GM12878 (cell line): Measurements from ENCODE around the gene THRB. TPM values are rescaled to one million over a fixed set of nuclear protein-coding genes. Genes with fewer than 3 reads are reported as not detected.

Source experiments
- ATAC-seq: fragments of 200-7000 bp; cut with Tn5 transposase; 3 replicates; pipeline ENCODE4 v1.9.1; 2020; ENCODE audit warnings: mild to moderate bottlenecking, moderate library complexity
- BruUV-seq: library from RNA; stranded (reverse); fragments of 400-500 nt; replicated peaks from 2 replicates; lab custom pipeline; 2021; lab: Mats Ljungman, UMichigan
- CTCF ChIA-PET: fragments of 300-600 bp; sonication (Branson Sonifier 250); formaldehyde crosslinking; extraction: SDS; loops from one replicate; lab custom pipeline; 2021; ENCODE audit warnings: inconsistent platforms; lab: Yijun Ruan, JAX
- POLR2A ChIA-PET: fragments of 350-600 bp; formaldehyde crosslinking; extraction: SDS; loops from one replicate; lab custom pipeline; 2021; ENCODE audit warnings: inconsistent platforms; lab: Charles Lee
- RAD21 ChIA-PET: fragments of 300-600 bp; sonication (Branson Sonifier 250); formaldehyde crosslinking; loops from one replicate; lab custom pipeline; 2023; ENCODE audit warnings: antibody characterized with exemption; ENCODE audit not compliant: unreplicated experiment; lab: Charles Lee
- SMC1A ChIA-PET: fragments of 300-600 bp; sonication (Branson Sonifier 250); formaldehyde crosslinking; loops from one replicate; lab custom pipeline; 2023; ENCODE audit not compliant: unreplicated experiment, uncharacterized antibody; lab: Charles Lee
- DNase-seq: peaks from one replicate; pipeline ENCODE4 v3.0.0-alpha.2; 2011; ENCODE audit warnings: low read depth, low spot score
- FAIRE-seq: peaks from 3 replicates; lab custom pipeline; 2011; peaks lifted over from hg19 to GRCh38; lab: Jason Lieb, UNC
- H2AFZ ChIP-seq: 2 replicates; pipeline ENCODE4 v1.6.0; 2011; ENCODE audit warnings: low read depth, low read length, control low read depth; ENCODE audit not compliant: control insufficient read depth
- H3K27ac ChIP-seq: 2 replicates; pipeline ENCODE4 v1.5.1; 2011; ENCODE audit warnings: control low read depth; ENCODE audit not compliant: control insufficient read depth, insufficient read depth
- H3K27me3 ChIP-seq, 2 experiments: replicated peaks in 1 of 2; 2 replicates each; pipeline versions ENCODE4 v1.6.0 to v1.6.1; 2011; ENCODE audit warnings: low read length in 1 of 2; ENCODE audit not compliant: control insufficient read depth in 2 of 2, insufficient read depth in 2 of 2
- H3K36me3 ChIP-seq, 2 experiments: 2 replicates each; pipeline ENCODE4 v1.5.1; 2011; ENCODE audit warnings: low read length in 1 of 2; ENCODE audit not compliant: control insufficient read depth in 2 of 2, insufficient read depth in 2 of 2
- H3K4me1 ChIP-seq: 2 replicates; pipeline ENCODE4 v1.6.1; 2011; ENCODE audit warnings: mild to moderate bottlenecking, low read length, moderate library complexity, mixed read lengths; ENCODE audit not compliant: control insufficient read depth, insufficient read depth
- H3K4me2 ChIP-seq: 2 replicates; pipeline ENCODE4 v1.6.0; 2011; ENCODE audit warnings: control low read depth; ENCODE audit not compliant: control insufficient read depth, insufficient read depth
- H3K4me3 ChIP-seq: fragments of 200-600 bp; sonication (generic); 2 replicates; pipeline ENCODE4 v1.5.1; 2016
- H3K79me2 ChIP-seq: 2 replicates; pipeline ENCODE4 v1.6.0; 2011; ENCODE audit warnings: low read length; ENCODE audit not compliant: control insufficient read depth, insufficient read depth
- H3K9ac ChIP-seq: 2 replicates; pipeline ENCODE4 v1.8.0; 2011; ENCODE audit warnings: low read length, control low read depth, mixed read lengths; ENCODE audit not compliant: control insufficient read depth, insufficient read depth
- H3K9me3 ChIP-seq: replicated peaks from 3 replicates; pipeline ENCODE4 v1.5.1; 2011; ENCODE audit warnings: mild to moderate bottlenecking, low read length; ENCODE audit not compliant: control insufficient read depth, insufficient read depth
- H4K20me1 ChIP-seq: 2 replicates; pipeline ENCODE4 v1.6.0; 2011; ENCODE audit not compliant: control insufficient read depth, insufficient read depth
- ATF7 ChIP-seq: fragments of 450-650 bp; IDR thresholded peaks from 2 replicates; pipeline ENCODE4 v1.6.1; 2016; ENCODE audit warnings: low read depth, mild to moderate bottlenecking
- BCL3 ChIP-seq: IDR thresholded peaks from 2 replicates; pipeline ENCODE4 v1.6.1; 2011; ENCODE audit warnings: borderline replicate concordance, low read depth, mild to moderate bottlenecking, moderate library complexity, low read length; ENCODE audit not compliant: insufficient read depth, poor library complexity, severe bottlenecking
- BCLAF1 ChIP-seq: fragments of 450-650 bp; IDR thresholded peaks from 2 replicates; pipeline ENCODE4 v1.6.1; 2017; ENCODE audit warnings: antibody characterized with exemption, mild to moderate bottlenecking, moderate library complexity
- BMI1 ChIP-seq: fragments of 450-650 bp; IDR thresholded peaks from 2 replicates; pipeline ENCODE4 v1.6.1; 2016; ENCODE audit warnings: mild to moderate bottlenecking, moderate library complexity, borderline replicate concordance
- BRCA1 ChIP-seq: IDR thresholded peaks from 2 replicates; pipeline ENCODE4 v1.6.1; 2011; ENCODE audit warnings: low read depth, low read length, improper control_type of control experiment
- CBFB ChIP-seq: IDR thresholded peaks from 2 replicates; pipeline ENCODE4 v1.6.1; 2016; ENCODE audit warnings: antibody characterized with exemption, low read depth
- CREB1 ChIP-seq: IDR thresholded peaks from 2 replicates; pipeline ENCODE4 v1.6.1; 2012; ENCODE audit warnings: low read depth, mild to moderate bottlenecking, inconsistent platforms
- EZH2 ChIP-seq: IDR thresholded peaks from 2 replicates; pipeline ENCODE4 v1.6.1; 2012; ENCODE audit warnings: low read depth, mild to moderate bottlenecking, control low read depth, inconsistent platforms, low read length, borderline replicate concordance; ENCODE audit not compliant: control insufficient read depth
- MXI1 ChIP-seq: fragments of 150-350 bp; IDR thresholded peaks from 2 replicates; pipeline ENCODE4 v1.6.1; 2011; ENCODE audit warnings: low read depth, mild to moderate bottlenecking, inconsistent platforms, low read length, improper control_type of control experiment
- RELA ChIP-seq: fragments of 450-650 bp; IDR thresholded peaks from 2 replicates; pipeline ENCODE4 v1.8.0; 2014; ENCODE audit warnings: borderline replicate concordance; ENCODE audit not compliant: partially characterized antibody
- RFX5 ChIP-seq: IDR thresholded peaks from 2 replicates; pipeline ENCODE4 v1.6.1; 2011; ENCODE audit warnings: low read depth, low read length, improper control_type of control experiment
- SREBF1 ChIP-seq: IDR thresholded peaks from 2 replicates; pipeline ENCODE4 v1.6.1; 2012; ENCODE audit warnings: mild to moderate bottlenecking, low read length
- STAT1 ChIP-seq: fragments of 450-650 bp; conservative IDR thresholded peaks from 2 replicates; pipeline ENCODE4 v1.6.1; 2014; ENCODE audit warnings: antibody characterized with exemption, mild to moderate bottlenecking
- SUPT20H ChIP-seq: IDR thresholded peaks from 2 replicates; pipeline ENCODE4 v1.6.1; 2011; ENCODE audit warnings: low read depth, mild to moderate bottlenecking, low read length, moderate library complexity, borderline replicate concordance; ENCODE audit not compliant: control insufficient read depth
- ZSCAN29 ChIP-seq: fragments of 450-650 bp; IDR thresholded peaks from 2 replicates; pipeline ENCODE4 v1.6.1; 2017; ENCODE audit warnings: mild to moderate bottlenecking, moderate library complexity
- WGBS: methylation state at CpG from one replicate; pipeline ENCODE4 v1.1.6; 2016; ENCODE audit warnings: low lambda C conversion rate; ENCODE audit not compliant: insufficient replicate concordance, insufficient coverage; ENCODE audit errors: missing lambda C conversion rate; 5-methylcytosine and 5-hydroxymethylcytosine counted together
- in situ Hi-C: fragments of 300-500 bp; cut with MboI; formaldehyde crosslinking; loops from 9 replicates; pipeline ENCODE4 v1.14.3; 2018; ENCODE audit warnings: mixed read lengths
- intact Hi-C: fragments of 100-400 bp; cut with micrococcal nuclease; formaldehyde crosslinking; loops from one replicate; pipeline ENCODE4 v1.14.2; 2022; ENCODE audit not compliant: unreplicated experiment
- polyA plus RNA-seq, 11 experiments: library from polyadenylated mRNA; depleted of rRNA in 4 of 11; unstranded in 6 of 11; stranded (reverse) in 5 of 11; fragments of >200 nt; fragmentation: Nextera tagmentation in 4 of 11; fragmentation: Illumina TruSeq in 1 of 11; extraction: Ambion mirVana in 4 of 11; extraction: Trizol in 1 of 11; gene quantifications; 1 replicate in 1 of 11; 2 replicates in 10 of 11; pipeline versions ENCODE4 v1.2.1 to v1.2.3, GENCODE V29; 2011 to 2016; ENCODE audit warnings: inconsistent platforms in 2 of 11, missing spikeins in 2 of 11, low read depth in 1 of 11
- total RNA-seq, 4 experiments: library from RNA; depleted of rRNA in 3 of 4; stranded (reverse); fragments of >200 nt in 3 of 4; fragmentation: Illumina TruSeq in 1 of 4; extraction: Trizol in 1 of 4; gene quantifications; 2 replicates each; pipeline versions ENCODE4 v1.2.1 to v1.2.3, GENCODE V29; 2013 to 2021

The THRB gene
- total and polyA plus RNA-seq, 10 of the 15 experiments (the other 5 are each of a cell fraction or from before 2014, with no cell fraction given) = 0.05 TPM; not detected in 9

GRCh38 chr3:24336101-24336500 lies 158.5 kb downstream of the THRB start:
- TF ChIP-seq RELA (no peak), BMI1 (no peak), BCL3 (no peak), CBFB (no peak), BCLAF1 (no peak), EZH2 (no peak), ZSCAN29 (no peak), SUPT20H (no peak), SREBF1 (no peak), STAT1 (no peak), BRCA1 (no peak), RFX5 (no peak), CREB1 (no peak), MXI1 (no peak), ATF7 (no peak)
- Histone ChIP-seq H3K27ac (no peak overlapping the region), H3K36me3 (no peaks in the 10 kb centered on the region), H3K27me3 (no peaks in the 10 kb centered on the region; a peak in 1 of 4 replicates), H3K4me1 (no peaks in the 10 kb centered on the region), H4K20me1 (no peaks in the 10 kb centered on the region), H3K9ac (no peak overlapping the region), H3K4me2 (no peak overlapping the region), H3K79me2 (no peaks in the 10 kb centered on the region), H3K4me3 (no peak overlapping the region), H2AFZ (no peak overlapping the region), H3K9me3 (no peaks in the 10 kb centered on the region)
- ChIA-PET SMC1A (no interaction called here), POLR2A (no interaction called here), RAD21 (no interaction called here), CTCF (no interaction called here)
- ATAC-seq (no peak), DNase-seq (no peak), FAIRE-seq (no peak)
- in situ Hi-C loops (no loop called here), intact Hi-C loops (no loop called here)
- WGBS = 18% methylated on average over 3 of the region's 3 CpGs
- no TSS peak for BruUV-seq
